Right lobe of liver (tissue), 4 donors: ENCODE measurements around the gene COL19A1.

ENCODE experiments used
- CTCF ChIP-seq, 4 donors: fragments of 200-600 bp in 3 of 4; fragments of 450-650 bp in 1 of 4; IDR thresholded peaks; one replicate each; pipeline versions ENCODE4 v1.5.1 to v1.8.0; 2016 to 2022; ENCODE audit warnings: antibody characterized with exemption in 4 of 4, mild to moderate bottlenecking in 2 of 4
- POLR2A ChIP-seq: fragments of 450-650 bp; IDR thresholded peaks from one replicate; pipeline ENCODE4 v1.6.1; 2017; ENCODE audit warnings: antibody characterized with exemption, mild to moderate bottlenecking
- donor health status: DM: no; HTN: no; CAD: no.
- donor health status: DM: no; HTN: no; CAD: no.
- donor health status: DM: no; HTN: yes; CAD: no.

GRCh38 chr6:69817358-69817757 is 49.0 kb upstream of the COL19A1 start:
- TF ChIP-seq POLR2A = no peak
- no peak for TF ChIP-seq CTCF (IDR thresholded peaks at IDR 0.05)
